SJSA1 (cell line): ENCODE data around the gene CRYBA4. TPM values are rescaled to one million over a fixed set of nuclear protein-coding genes. Genes with fewer than 3 reads are reported as not detected.

Experiments used
- total RNA-seq: library from RNA; depleted of rRNA; stranded (reverse); fragments of >200 nt; shearing (Covaris generic); gene quantifications from 2 replicates; pipeline ENCODE4 v1.2.3, GENCODE V29; 2014; rRNA removed

CRYBA4 gene
- total RNA-seq, 1 experiment from 2014 or later, result not detected

Other genes with a start within 250 kb of the CRYBA4 start
- 0.06 and 0.87 TPM in 2 replicates for gene ASPHD2, start 192.7 kb upstream of the CRYBA4 start, total RNA-seq
- 28.9 and 29.5 TPM in 2 replicates for gene HPS4, start 138.2 kb upstream of the CRYBA4 start, total RNA-seq
- gene SRRD, start 138.1 kb upstream of the CRYBA4 start, total RNA-seq, result 39.6 and 76.4 TPM in 2 replicates
- 25.3 and 29.5 TPM in 2 replicates for gene TFIP11, start 109.5 kb upstream of the CRYBA4 start, total RNA-seq
- 34.8 and 43.6 TPM in 2 replicates for gene TPST2, start 31.8 kb upstream of the CRYBA4 start, total RNA-seq
- gene CRYBB1, start 3.9 kb upstream of the CRYBA4 start, total RNA-seq, result not detected in 2 replicates
- under 0.01 and 0.11 TPM in 2 replicates for gene MIAT, start 35.6 kb downstream of the CRYBA4 start, total RNA-seq